DOHH2 (cell line): ENCODE measurements around the gene HNRNPAB.
A peak's percentile ranks its signal among the peaks of the same experiment; 100 is the strongest.

Experiments used
- H3F3A ChIP-seq: fragments of 200-600 bp; sonication (generic), shearing (Covaris generic); 2 replicates; pipeline ENCODE4 v1.6.0; 2016; ENCODE audit warnings: antibody characterized with exemption, mild to moderate bottlenecking; ENCODE audit not compliant: control insufficient read depth, insufficient read depth
- H3K27ac ChIP-seq: fragments of 200-600 bp; sonication (generic); 2 replicates; pipeline ENCODE4 v1.5.1; 2014; ENCODE audit warnings: low read depth, mild to moderate bottlenecking, low read length, moderate library complexity
- H3K27me3 ChIP-seq: fragments of 200-600 bp; sonication (generic); 2 replicates; pipeline ENCODE4 v1.6.1; 2014; ENCODE audit warnings: mild to moderate bottlenecking, low read length, mixed read lengths; ENCODE audit not compliant: control insufficient read depth
- H3K36me3 ChIP-seq: fragments of 200-600 bp; sonication (generic); 2 replicates; pipeline ENCODE4 v1.6.1; 2014; ENCODE audit warnings: mild to moderate bottlenecking, low read length, moderate library complexity, mixed read lengths; ENCODE audit not compliant: control insufficient read depth
- H3K4me1 ChIP-seq: fragments of 200-600 bp; sonication (generic); 2 replicates; pipeline ENCODE4 v1.6.1; 2014; ENCODE audit warnings: mild to moderate bottlenecking, low read length, mixed read lengths; ENCODE audit not compliant: control insufficient read depth
- H3K4me2 ChIP-seq: fragments of 200-600 bp; sonication (generic); 2 replicates; pipeline ENCODE4 v1.6.0; 2014; ENCODE audit warnings: mild to moderate bottlenecking, low read length, moderate library complexity
- H3K4me3 ChIP-seq: fragments of 200-600 bp; sonication (generic); 2 replicates; pipeline ENCODE4 v1.5.1; 2014; ENCODE audit warnings: mild to moderate bottlenecking, low read length, mixed read lengths
- H3K79me2 ChIP-seq: fragments of 200-600 bp; sonication (generic); 2 replicates; pipeline ENCODE4 v1.6.1; 2014; ENCODE audit warnings: mild to moderate bottlenecking, low read length, mixed read lengths; ENCODE audit not compliant: control insufficient read depth
- H3K9me2 ChIP-seq: fragments of 200-600 bp; sonication (generic); replicated peaks from 2 replicates; pipeline ENCODE4 v1.6.1; 2014; ENCODE audit warnings: mild to moderate bottlenecking, low read length, mixed read lengths; ENCODE audit not compliant: control insufficient read depth
- H3K9me3 ChIP-seq: fragments of 200-600 bp; sonication (generic); 2 replicates; pipeline ENCODE4 v1.6.1; 2014; ENCODE audit warnings: antibody characterized with exemption, low read length, mixed read lengths; ENCODE audit not compliant: control insufficient read depth, insufficient read depth
- H4K20me1 ChIP-seq: fragments of 200-600 bp; sonication (generic); 2 replicates; pipeline ENCODE4 v1.6.0; 2014; ENCODE audit warnings: low read depth, mild to moderate bottlenecking, antibody characterized with exemption, low read length, moderate library complexity; ENCODE audit not compliant: control insufficient read depth, insufficient read depth
- CTCF ChIP-seq: fragments of 200-600 bp; sonication (generic); IDR thresholded peaks from one replicate; pipeline ENCODE4 v1.5.1; 2014; ENCODE audit warnings: antibody characterized with exemption, mild to moderate bottlenecking, low read depth, low read length; ENCODE audit not compliant: poor library complexity, severe bottlenecking
- EZH2phosphoT487 ChIP-seq: fragments of 200-600 bp; sonication (generic); IDR thresholded peaks from 2 replicates; pipeline ENCODE4 v1.6.1; 2017; ENCODE audit warnings: borderline replicate concordance, mild to moderate bottlenecking, antibody characterized with exemption, low read length, moderate library complexity, mixed read lengths

Gene HNRNPAB

GRCh38 chr5:178230879-178231538 is 26.7 kb downstream of the HNRNPAB start:
- Histone ChIP-seq H4K20me1 (peaks cover 15% of the 10 kb centered on the region), H3F3A (peaks cover 11% of the 10 kb centered on the region; the same call in 1 of the 2 replicates), H3K9me2 (no peaks in the 10 kb centered on the region), H3K4me2 (peak overlapping the region; percentile 99), H3K36me3 (peaks cover 61% of the 10 kb centered on the region), H3K9me3 (no peaks in the 10 kb centered on the region), H3K4me3 (peak overlapping the region; percentile 98), H3K27me3 (no peaks in the 10 kb centered on the region), H3K27ac (0 out of 2 replicates have a peak overlapping the region, but pooled peaks have one; percentile 68), H3K4me1 (peaks cover 45% of the 10 kb centered on the region), H3K79me2 (peaks cover 56% of the 10 kb centered on the region)
- TF ChIP-seq EZH2phosphoT487 (no peak), CTCF (no peak)

GRCh38 chr5:178231539-178232123 is 27.3 kb downstream of the HNRNPAB start:
- Histone ChIP-seq H3K36me3 (peaks cover 55% of the 10 kb centered on the region), H3K79me2 (peaks cover 56% of the 10 kb centered on the region), H3K9me2 (no peaks in the 10 kb centered on the region), H3K4me2 (peak overlapping the region; percentile 99), H3K27me3 (no peaks in the 10 kb centered on the region), H3K27ac (peak overlapping the region; percentile 68), H3K4me3 (peak overlapping the region; percentile 98), H3F3A (peaks cover 11% of the 10 kb centered on the region; the same call in 1 of the 2 replicates), H3K9me3 (no peaks in the 10 kb centered on the region), H4K20me1 (peaks cover 15% of the 10 kb centered on the region), H3K4me1 (peaks cover 47% of the 10 kb centered on the region)
- no peak for TF ChIP-seq EZH2phosphoT487
- TF ChIP-seq CTCF: no peak

GRCh38 chr5:178232124-178232919 is 28.0 kb downstream of the HNRNPAB start, which contains the start of gene PHYKPL:
Gene PHYKPL (minus strand): TSS chr5:178232802. CDS start chr5:178232550, 252 bp downstream.
- H4K20me1 ChIP-seq: peaks cover 15% of the 10 kb centered on the region
- H3K4me1 ChIP-seq: peaks cover 53% of the 10 kb centered on the region
- peaks cover 48% of the 10 kb centered on the region for H3K36me3 ChIP-seq
- peaks cover 11% of the 10 kb centered on the region; the same call in 1 of the 2 replicates for H3F3A ChIP-seq
- TF ChIP-seq CTCF: peak; percentile 5
- no peak for TF ChIP-seq EZH2phosphoT487
- peak within 1 kb of the TSS; percentile 98 for H3K4me3 ChIP-seq
- H3K79me2 ChIP-seq: peaks cover 50% of the 10 kb centered on the region
- no peaks in the 10 kb centered on the region for H3K9me2 ChIP-seq
- peak within 1 kb of the TSS; percentile 99 for H3K4me2 ChIP-seq
- H3K27ac ChIP-seq: peak within 1 kb of the TSS; percentile 68
- no peaks in the 10 kb centered on the region for H3K9me3 ChIP-seq
- H3K27me3 ChIP-seq: no peaks in the 10 kb centered on the region
